Activated CD4-positive, alpha-beta memory T cell treated with anti-CD3 and anti-CD28 coated beads, Interleukin-2, amount 10 ng/mL, durations not matched to agents 7 days and 5 days (primary cell): Measurements from ENCODE around the gene ATXN1L. TPM values are rescaled to one million over a fixed set of nuclear protein-coding genes. Genes with fewer than 3 reads are reported as not detected.

Experiments used
- CTCF ChIA-PET: fragments of 350-600 bp; sonication (Branson Sonifier 250); formaldehyde crosslinking; loops from one replicate; lab custom pipeline; 2021; ENCODE audit warnings: antibody characterized with exemption, inconsistent platforms; lab: Charles Lee
- POLR2A ChIA-PET: fragments of 350-600 bp; sonication (Branson Sonifier 250); formaldehyde crosslinking; loops from one replicate; lab custom pipeline; 2021; ENCODE audit warnings: antibody characterized with exemption; lab: Charles Lee
- DNase-seq: peaks from one replicate; pipeline ENCODE4 v3.0.0-alpha.2; 2020
- H3K27ac Mint-ChIP-seq: one replicate; pipeline ENCODE4 v1.8.0; 2021; ENCODE audit warnings: mild to moderate bottlenecking, mixed read lengths
- H3K27me3 Mint-ChIP-seq: one replicate; pipeline ENCODE4 v1.8.0; 2021; ENCODE audit warnings: mixed read lengths
- H3K36me3 Mint-ChIP-seq: one replicate; pipeline ENCODE4 v1.8.0; 2021; ENCODE audit warnings: low read depth, mixed read lengths
- H3K4me1 Mint-ChIP-seq: one replicate; pipeline ENCODE4 v1.8.0; 2021; ENCODE audit warnings: mixed read lengths
- H3K4me3 Mint-ChIP-seq: one replicate; pipeline ENCODE4 v1.8.0; 2021; ENCODE audit warnings: mild to moderate bottlenecking, mixed read lengths
- H3K9me3 Mint-ChIP-seq: one replicate; pipeline ENCODE4 v1.8.0; 2021; ENCODE audit warnings: mixed read lengths
- total RNA-seq, 2 experiments: library from RNA; stranded (reverse); gene quantifications; one replicate each; pipeline ENCODE4 v1.2.3, GENCODE V29; 2021

The ATXN1L gene
- total RNA-seq, 2 experiments from 2014 or later, result 23.6 to 24.8 TPM

DNA sequence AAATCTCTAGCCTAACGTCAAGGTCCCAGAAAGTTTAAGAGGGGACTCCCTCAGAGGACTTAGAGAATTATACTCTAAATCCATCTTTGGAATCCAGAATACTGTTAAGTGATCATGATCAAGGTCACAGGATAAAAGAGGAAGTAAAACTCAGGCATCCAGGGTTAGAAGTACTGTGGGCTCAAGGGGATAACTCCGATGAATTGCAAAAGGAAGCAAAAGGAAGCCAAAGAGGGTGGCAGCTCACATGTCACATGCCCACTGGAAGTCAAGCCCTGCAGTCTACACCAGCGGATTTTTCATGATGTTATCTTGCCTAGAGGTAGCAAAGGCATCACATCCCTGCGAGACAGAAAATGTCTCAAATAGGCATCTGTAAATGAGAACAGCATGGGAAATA lies 34.4 kb downstream of the ATXN1L start:
- DNase-seq, result no peak
- Mint-ChIP-seq H3K4me3 (no peak overlapping the region), H3K4me1 (peaks cover 41% of the 10 kb centered on the region), H3K27me3 (peaks cover 2% of the 10 kb centered on the region), H3K9me3 (no peaks in the 10 kb centered on the region), H3K27ac (no peak overlapping the region), H3K36me3 (peaks cover 35% of the 10 kb centered on the region)
- POLR2A ChIA-PET, result interaction anchor here (1.3 to 8.4 kb wide), 3 partner anchors 15 to 104 kb away, joined by 3 to 111 read pairs (median 89); partner anchors contain the start of genes AP1G1 and IST1
- CTCF ChIA-PET, result interaction anchor here (0.8 to 6.2 kb wide), 3 partner anchors 8 to 14 kb away, joined by 4 to 97 read pairs (median 6); partner anchors contain the start of gene IST1

DNA sequence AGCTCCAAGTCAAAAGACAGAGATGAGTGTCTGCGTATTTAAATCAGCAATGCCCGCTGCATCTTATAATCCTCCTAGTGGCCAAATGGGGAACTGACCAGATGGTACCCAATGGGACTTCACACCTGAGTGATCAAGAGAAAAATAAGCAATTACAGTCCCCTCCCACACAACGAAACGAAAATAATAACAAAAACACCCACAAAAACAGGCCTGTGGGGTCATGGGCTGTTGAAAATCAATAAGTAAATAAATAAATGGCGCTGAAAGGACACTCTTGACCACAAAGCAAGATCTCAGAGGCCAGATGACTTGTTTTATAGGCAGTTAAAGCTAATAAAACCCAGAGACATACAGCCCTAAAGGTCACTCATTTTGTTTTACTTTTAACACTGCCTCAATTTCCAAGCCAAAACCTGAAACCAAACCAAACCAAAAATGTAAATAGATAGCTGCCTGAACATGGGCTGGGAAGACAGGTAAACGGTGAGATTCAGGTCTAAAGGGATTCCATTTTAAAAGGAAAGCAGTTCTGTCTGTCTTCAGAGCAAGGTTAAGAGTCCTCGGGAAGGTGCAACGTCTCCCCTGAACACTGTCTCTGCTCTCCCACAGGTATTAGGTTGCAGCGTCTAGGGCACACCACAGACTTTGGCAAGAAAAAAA lies 36.9 kb downstream of the ATXN1L start:
- peak overlapping the region; percentile 73 for H3K4me3 Mint-ChIP-seq
- H3K4me1 Mint-ChIP-seq, result peaks cover 45% of the 10 kb centered on the region
- ChIA-PET POLR2A (interaction anchor here (0.6 to 8.4 kb wide), 17 partner anchors 11 to 318 kb away, joined by 3 to 111 read pairs (median 6); partner anchors contain the start of genes AP1G1 and IST1), CTCF (interaction anchor here (0.7 to 6.2 kb wide), 31 partner anchors 10 to 317 kb away, joined by 3 to 97 read pairs (median 5); partner anchors contain the start of genes AP1G1 and IST1)
- H3K36me3 Mint-ChIP-seq, result peaks cover 29% of the 10 kb centered on the region
- peaks cover 5% of the 10 kb centered on the region for H3K27me3 Mint-ChIP-seq
- DNase-seq, result peak; percentile 82
- H3K27ac Mint-ChIP-seq, result peak overlapping the region; percentile 62
- H3K9me3 Mint-ChIP-seq, result no peaks in the 10 kb centered on the region

DNA sequence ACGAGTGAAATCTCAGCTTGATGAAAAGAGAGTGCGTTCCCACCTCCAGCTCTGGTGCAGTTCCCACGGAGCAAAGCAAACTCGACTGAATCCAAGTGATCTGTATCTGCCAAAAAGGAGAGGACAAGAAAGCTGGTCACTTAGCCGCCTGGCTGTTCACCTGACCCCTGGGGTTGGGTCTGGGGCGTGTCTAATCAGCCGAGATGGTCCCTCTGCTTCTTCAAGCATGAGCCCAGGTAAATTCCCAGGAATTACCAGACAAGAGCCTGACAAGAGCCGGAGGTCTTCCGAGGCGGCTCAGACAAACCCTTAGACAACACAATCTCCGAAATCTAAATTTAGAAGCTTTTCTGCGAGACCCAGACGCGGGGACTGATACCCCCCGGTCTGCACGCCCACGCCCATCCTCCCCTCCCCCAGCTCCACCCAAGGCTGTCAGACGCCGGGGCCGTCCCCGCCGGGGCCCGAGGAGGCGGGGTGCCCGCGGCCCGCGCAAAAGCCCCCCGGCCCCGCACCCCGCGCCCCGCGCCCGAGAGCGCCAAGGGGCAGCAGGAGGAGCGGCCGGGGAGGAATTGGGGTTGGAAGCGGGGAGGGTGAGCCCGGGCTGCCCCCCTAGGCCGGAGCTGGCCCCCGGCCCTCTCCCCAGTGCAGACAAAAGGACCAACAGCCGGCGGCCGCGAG lies 37.5 kb downstream of the ATXN1L start:
- H3K9me3 Mint-ChIP-seq, result no peaks in the 10 kb centered on the region
- peak; percentile 35 for DNase-seq
- POLR2A ChIA-PET, result interaction anchor here (0.7 to 8.4 kb wide), 21 partner anchors 9 to 1359 kb away, joined by 3 to 111 read pairs (median 6); partner anchors contain the start of genes AP1G1 and IST1
- CTCF ChIA-PET, result interaction anchor here (0.7 to 6.2 kb wide), 26 partner anchors 10 to 318 kb away, joined by 3 to 97 read pairs (median 5); partner anchors contain the start of genes AP1G1 and IST1
- H3K4me3 Mint-ChIP-seq, result peak overlapping the region; percentile 73
- peak overlapping the region; percentile 62 for H3K27ac Mint-ChIP-seq
- peaks cover 5% of the 10 kb centered on the region for H3K27me3 Mint-ChIP-seq
- peaks cover 45% of the 10 kb centered on the region for H3K4me1 Mint-ChIP-seq
- H3K36me3 Mint-ChIP-seq, result peaks cover 29% of the 10 kb centered on the region

DNA sequence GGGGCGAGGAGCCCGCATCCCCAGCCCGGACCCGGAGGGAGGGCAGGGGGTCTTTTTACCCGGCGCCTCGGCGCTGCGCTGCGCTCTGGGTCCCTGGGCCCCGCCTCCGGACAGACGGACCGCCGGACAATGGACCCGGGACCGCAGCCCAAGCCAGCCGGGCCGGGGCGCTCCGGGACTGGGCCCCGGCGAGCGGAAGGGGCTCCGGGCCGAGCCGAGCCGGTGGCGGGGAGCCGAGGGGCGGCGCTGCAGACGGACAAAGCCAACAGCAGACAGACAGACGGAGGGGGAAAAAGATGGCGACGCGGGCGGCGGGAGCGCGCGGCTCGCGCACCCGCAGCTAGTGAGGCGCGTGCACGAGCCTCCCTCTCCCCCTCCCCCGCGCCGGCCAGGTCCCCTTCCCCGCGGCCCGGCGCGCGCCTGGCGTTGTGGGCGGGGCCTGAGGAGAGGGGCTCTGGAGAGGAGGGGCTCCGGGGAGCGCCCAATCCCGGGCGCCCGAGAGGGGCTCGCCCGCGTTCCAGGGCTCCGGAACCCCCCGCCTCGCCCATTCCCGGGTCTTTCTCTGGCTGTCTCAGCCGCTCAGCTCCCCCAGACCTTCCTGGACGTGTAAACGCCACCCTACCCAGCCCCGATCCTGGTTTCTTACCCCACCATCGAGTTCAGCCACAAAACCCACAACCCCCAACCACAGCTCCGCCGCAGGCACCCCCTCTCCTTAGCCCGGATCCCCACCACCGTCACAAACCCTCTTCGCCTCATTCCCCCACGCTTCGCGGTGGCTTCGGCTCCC lies 38.3 kb downstream of the ATXN1L start, which contains the start of gene ZNF821:
Gene ZNF821 (minus strand): TSS at position 334 of the 790 bp plus-strand sequence. CDS start 4,236 bp downstream, outside the sequence.
- ChIA-PET POLR2A (interaction anchor here (0.6 to 8.4 kb wide), 24 partner anchors 10 to 1359 kb away, joined by 3 to 111 read pairs (median 4); partner anchors contain the start of genes AP1G1 and IST1), CTCF (interaction anchor here (0.7 to 6.2 kb wide), 17 partner anchors 10 to 319 kb away, joined by 3 to 97 read pairs (median 5); partner anchors contain the start of genes AP1G1 and IST1)
- H3K9me3 Mint-ChIP-seq, result no peaks in the 10 kb centered on the region
- DNase-seq, result peak; percentile 79
- peak within 1 kb of the TSS; percentile 86 for H3K27ac Mint-ChIP-seq
- peaks cover 5% of the 10 kb centered on the region for H3K27me3 Mint-ChIP-seq
- peaks cover 26% of the 10 kb centered on the region for H3K36me3 Mint-ChIP-seq
- H3K4me1 Mint-ChIP-seq, result peaks cover 45% of the 10 kb centered on the region
- H3K4me3 Mint-ChIP-seq, result peak within 1 kb of the TSS; percentile 95

DNA sequence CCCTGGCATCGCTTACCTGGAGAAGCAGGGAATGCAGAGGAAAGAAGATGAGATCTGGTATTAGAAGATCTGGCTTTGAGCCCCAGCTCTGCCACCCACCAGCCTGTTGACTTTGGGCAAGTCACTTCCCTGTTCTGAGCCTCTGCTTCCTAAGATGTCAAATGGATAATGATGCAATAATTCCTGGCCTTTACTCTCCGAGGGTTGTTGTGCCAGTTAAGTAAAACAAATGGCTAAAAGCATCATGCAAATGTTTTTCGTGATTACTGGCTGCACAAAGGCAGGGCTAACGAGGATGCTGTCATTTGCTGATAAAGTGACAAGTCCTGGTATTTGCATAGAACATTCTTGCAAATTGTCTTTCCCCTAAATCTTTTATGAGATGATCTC lies 39.5 kb downstream of the ATXN1L start:
- ChIA-PET CTCF (interaction anchor here (1.4 to 6.2 kb wide), 2 partner anchors 9 to 19 kb away, joined by 4 to 97 read pairs; partner anchors contain the start of gene IST1), POLR2A (interaction anchor here (8.4 kb wide), 1 partner anchor 10 kb away, joined by 111 read pairs; the partner anchor contains the start of gene IST1)
- Mint-ChIP-seq H3K36me3 (peaks cover 13% of the 10 kb centered on the region), H3K27me3 (peaks cover 5% of the 10 kb centered on the region), H3K27ac (peak overlapping the region; percentile 44), H3K4me3 (peak overlapping the region; percentile 95), H3K9me3 (no peaks in the 10 kb centered on the region), H3K4me1 (peaks cover 40% of the 10 kb centered on the region)
- DNase-seq, result no peak

DNA sequence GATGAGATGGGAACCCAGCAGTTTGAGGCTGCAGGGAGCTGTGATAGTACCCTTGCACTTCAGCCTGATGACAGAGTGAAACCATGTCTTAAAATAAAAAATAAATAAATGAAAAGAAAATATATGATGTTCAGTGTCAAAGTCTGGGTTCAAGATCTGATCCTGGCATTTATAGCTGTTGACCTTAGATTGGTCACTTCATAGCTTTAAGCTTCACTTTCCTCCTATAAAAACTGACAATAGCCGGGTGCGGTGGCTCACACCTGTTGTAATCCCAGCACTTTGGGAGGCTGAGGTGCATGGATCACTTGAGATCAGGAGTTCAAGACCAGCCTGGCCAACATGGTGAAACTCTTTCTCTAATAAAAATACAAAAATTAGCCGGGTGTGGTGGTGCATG lies 43.4 kb downstream of the ATXN1L start:
- CTCF ChIA-PET, result interaction anchor here (0.9 kb wide), 1 partner anchor 14 kb away, joined by 5 read pairs; no protein-coding TSS in a partner anchor

DNA sequence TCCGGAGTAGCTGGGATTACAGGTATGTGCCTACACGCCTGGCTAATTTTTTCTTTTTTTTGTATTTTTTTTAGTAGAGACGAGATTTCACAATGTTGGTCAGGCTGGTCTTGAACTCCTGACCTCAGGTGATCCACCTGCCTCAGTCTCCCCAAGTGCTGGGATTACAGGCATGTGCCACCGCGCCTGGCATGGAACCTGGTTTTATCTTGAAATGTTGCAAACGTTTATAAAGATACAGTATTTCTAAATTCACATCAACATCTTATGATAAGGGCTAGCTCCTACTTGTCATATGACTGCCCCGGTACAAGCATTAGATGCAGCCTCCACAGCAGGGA lies 48.1 kb downstream of the ATXN1L start:
- Mint-ChIP-seq H3K9me3 (no peaks in the 10 kb centered on the region), H3K27ac (peak overlapping the region; percentile 97), H3K36me3 (peaks cover 11% of the 10 kb centered on the region), H3K4me1 (peaks cover 22% of the 10 kb centered on the region), H3K27me3 (no peaks in the 10 kb centered on the region), H3K4me3 (peak overlapping the region; percentile 99)
- ChIA-PET POLR2A (interaction anchor here (0.6 to 7.0 kb wide), 5 partner anchors 11 to 328 kb away, joined by 3 to 111 read pairs (median 4); partner anchors contain the start of genes AP1G1 and ZNF821), CTCF (interaction anchor here (0.8 to 7.6 kb wide), 10 partner anchors 9 to 329 kb away, joined by 3 to 97 read pairs (median 3); partner anchors contain the start of genes AP1G1 and ZNF821)
- DNase-seq, result no peak

More for the DNA sequence above, 43.4 kb downstream of the ATXN1L start:
- Mint-ChIP-seq H3K27ac (no peak overlapping the region), H3K9me3 (no peaks in the 10 kb centered on the region), H3K36me3 (peaks cover 7% of the 10 kb centered on the region), H3K4me1 (peaks cover 19% of the 10 kb centered on the region), H3K4me3 (no peak overlapping the region), H3K27me3 (peaks cover 5% of the 10 kb centered on the region)
- no peak for DNase-seq
- POLR2A ChIA-PET, result interaction anchor here (0.6 to 1.0 kb wide), 2 partner anchors 22 to 81 kb away, joined by 3 to 4 read pairs; partner anchors contain the start of gene AP1G1

DNA sequence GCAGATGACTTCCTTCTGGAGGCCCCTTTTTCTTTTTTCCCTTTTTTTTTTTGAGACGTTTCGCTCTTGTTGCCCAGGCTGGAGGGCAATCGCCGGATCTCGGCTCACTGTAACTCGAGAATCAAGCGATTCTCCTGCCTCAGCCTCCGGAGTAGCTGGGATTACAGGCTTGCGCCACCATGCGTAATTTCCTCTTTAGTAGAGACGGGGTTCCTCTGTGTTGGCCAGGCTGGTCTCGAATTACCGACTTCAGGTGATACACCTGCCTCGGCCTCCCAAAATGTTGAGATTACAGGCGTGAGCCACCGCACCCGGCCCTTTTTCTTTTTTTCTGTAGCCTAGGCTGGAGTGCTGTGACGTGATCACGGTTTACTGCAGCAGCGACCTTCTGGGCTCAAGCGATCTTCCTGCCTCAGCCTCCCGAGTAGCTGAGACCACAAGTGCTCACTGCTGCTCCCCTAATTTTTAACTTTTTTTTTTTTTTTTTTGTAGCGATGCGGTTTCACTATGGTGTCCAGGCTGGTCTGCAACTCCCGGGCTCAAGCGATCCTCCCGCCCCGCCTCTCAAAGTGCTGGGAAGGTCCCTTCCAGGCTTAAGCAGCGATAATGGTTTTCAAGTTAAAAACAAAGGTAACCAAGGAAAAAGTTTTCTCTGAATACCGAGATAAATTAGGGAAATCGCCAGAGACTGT lies 48.6 kb downstream of the ATXN1L start:
- Mint-ChIP-seq H3K4me3 (peak overlapping the region; percentile 99), H3K9me3 (no peaks in the 10 kb centered on the region), H3K36me3 (peaks cover 11% of the 10 kb centered on the region), H3K27ac (peak overlapping the region; percentile 97), H3K27me3 (no peaks in the 10 kb centered on the region), H3K4me1 (peaks cover 26% of the 10 kb centered on the region)
- CTCF ChIA-PET, result interaction anchor here (0.8 to 7.6 kb wide), 11 partner anchors 9 to 329 kb away, joined by 3 to 97 read pairs (median 3); partner anchors contain the start of genes AP1G1 and ZNF821
- peak; percentile 44 for DNase-seq
- POLR2A ChIA-PET, result interaction anchor here (0.6 to 7.0 kb wide), 12 partner anchors 11 to 329 kb away, joined by 3 to 111 read pairs (median 4); partner anchors contain the start of genes AP1G1 and ZNF821

DNA sequence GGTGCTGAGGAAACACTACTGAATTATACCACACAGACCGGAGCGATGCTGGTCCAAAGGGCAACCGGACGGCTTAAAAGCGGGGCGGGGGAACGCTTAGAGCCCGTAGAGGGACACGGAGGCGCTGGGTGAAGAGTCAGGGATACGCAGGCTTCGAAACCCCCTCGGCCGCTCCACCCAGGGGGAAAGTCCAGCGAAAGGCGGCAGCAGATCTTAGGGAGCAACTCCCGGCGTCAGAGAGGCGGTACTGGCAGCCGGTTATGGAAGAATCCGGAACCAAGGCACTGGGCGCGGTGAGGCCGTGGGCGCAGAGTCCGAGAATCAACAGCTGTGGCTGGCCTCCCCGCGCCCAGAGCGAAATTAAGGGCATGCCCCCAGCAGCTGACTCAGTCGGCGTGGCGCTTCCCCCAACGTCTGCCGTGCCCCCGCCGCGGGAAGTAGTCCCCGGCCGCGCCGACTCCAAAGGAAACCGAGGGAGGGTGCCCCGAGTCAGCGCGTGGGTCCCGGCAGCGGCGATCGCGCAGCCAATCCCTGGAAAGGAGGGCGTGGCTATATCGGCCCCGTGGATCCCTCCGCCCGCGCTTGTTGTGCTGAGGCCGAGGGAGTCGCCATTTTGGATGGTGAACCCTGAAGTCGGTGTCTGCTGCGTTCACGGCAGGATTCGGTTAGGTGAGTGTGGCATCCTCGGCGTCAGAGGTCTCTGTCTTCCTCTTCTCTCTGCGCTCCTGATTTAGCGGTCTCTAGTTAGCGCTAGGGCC lies 49.3 kb downstream of the ATXN1L start, which contains the start of gene IST1:
Gene IST1 (plus strand): TSS at position 611 of the 758 bp plus-strand sequence. CDS start 20,110 bp downstream, outside the sequence.
- no peaks in the 10 kb centered on the region for H3K9me3 Mint-ChIP-seq
- peak; percentile 98 for DNase-seq
- peaks cover 11% of the 10 kb centered on the region for H3K36me3 Mint-ChIP-seq
- peak within 1 kb of the TSS; percentile 97 for H3K27ac Mint-ChIP-seq
- ChIA-PET POLR2A (interaction anchor here (1.0 to 7.0 kb wide), 15 partner anchors 12 to 198 kb away, joined by 3 to 111 read pairs (median 4); partner anchors contain the start of genes AP1G1, DHX38, TXNL4B and ZNF821), CTCF (interaction anchor here (1.0 to 7.6 kb wide), 6 partner anchors 12 to 330 kb away, joined by 3 to 97 read pairs (median 4); partner anchors contain the start of genes AP1G1 and ZNF821)
- H3K4me1 Mint-ChIP-seq, result peaks cover 29% of the 10 kb centered on the region
- peak within 1 kb of the TSS; percentile 99 for H3K4me3 Mint-ChIP-seq
- H3K27me3 Mint-ChIP-seq, result no peaks in the 10 kb centered on the region

DNA sequence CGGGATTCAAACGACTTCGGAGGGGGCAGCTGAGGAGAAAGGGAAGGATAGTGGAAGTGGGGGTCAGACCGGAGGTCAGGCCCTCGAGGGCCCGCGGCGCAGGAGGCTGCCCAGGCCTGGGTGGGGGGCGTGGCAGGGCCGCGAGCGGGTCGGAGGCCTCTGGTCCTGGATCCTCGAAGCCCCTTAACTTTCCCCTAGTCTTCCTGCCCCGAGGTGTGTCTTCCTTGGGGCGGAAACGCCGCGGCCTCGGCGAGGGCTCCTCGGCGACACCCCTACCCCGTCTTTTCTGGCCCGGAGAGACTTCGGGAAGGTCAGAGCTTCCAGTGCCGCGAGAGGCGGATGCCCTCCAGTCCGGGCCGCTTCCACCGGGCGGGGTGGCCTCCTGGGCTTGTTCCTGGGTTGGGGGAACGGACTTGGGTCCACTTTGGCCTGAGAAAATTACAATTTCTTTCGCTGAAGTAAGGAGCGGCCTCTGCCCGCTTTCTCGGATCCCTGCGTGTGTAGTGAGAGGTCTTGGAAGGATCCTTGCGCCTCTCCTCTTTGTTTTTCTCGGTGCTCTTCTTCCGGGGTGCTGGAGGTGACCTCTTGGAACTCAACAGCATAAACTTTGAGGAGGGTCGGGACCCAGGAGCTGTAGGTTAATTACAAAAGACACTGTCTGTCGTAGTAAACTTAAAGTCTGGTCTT lies 50.0 kb downstream of the ATXN1L start:
- Mint-ChIP-seq H3K4me3 (peak overlapping the region; percentile 99), H3K27ac (peak overlapping the region; percentile 97), H3K4me1 (peaks cover 33% of the 10 kb centered on the region), H3K27me3 (no peaks in the 10 kb centered on the region), H3K9me3 (no peaks in the 10 kb centered on the region), H3K36me3 (peaks cover 14% of the 10 kb centered on the region)
- no peak for DNase-seq
- ChIA-PET POLR2A (interaction anchor here (0.8 to 7.0 kb wide), 19 partner anchors 13 to 198 kb away, joined by 3 to 111 read pairs (median 4); partner anchors contain the start of genes AP1G1, DHX38, PKD1L3 and TXNL4B), CTCF (interaction anchor here (1.0 to 7.6 kb wide), 5 partner anchors 12 to 331 kb away, joined by 3 to 97 read pairs (median 4); partner anchors contain the start of genes AP1G1 and ZNF821)
